D721Med (cell line): Measurements from ENCODE around the gene SMIM21.

Source experiments
- DNase-seq: peaks from one replicate; pipeline ENCODE4 v3.0.0; 2011; ENCODE audit warnings: low spot score; ENCODE audit not compliant: insufficient read length
- FAIRE-seq: peaks from 2 replicates; lab custom pipeline; 2011; peaks lifted over from hg19 to GRCh38; lab: Jason Lieb, UNC
- CTCF ChIP-seq: IDR thresholded peaks from 2 replicates; pipeline ENCODE4 v1.5.1; 2012; ENCODE audit warnings: mild to moderate bottlenecking, control low read depth; ENCODE audit not compliant: insufficient read depth; ENCODE audit errors: missing control alignments

SMIM21 gene

GRCh38 chr18:75467851-75468250 lies 40.3 kb upstream of the SMIM21 start:
- FAIRE-seq (no peak), DNase-seq (no peak)
- no peak for TF ChIP-seq CTCF

GRCh38 chr18:75467281-75467795 lies 39.8 kb upstream of the SMIM21 start:
- DNase-seq (no peak), FAIRE-seq (no peak)
- TF ChIP-seq CTCF: no peak

GRCh38 chr18:75464356-75464755 lies 36.9 kb upstream of the SMIM21 start:
- no peak for DNase-seq
- no peak for TF ChIP-seq CTCF
- FAIRE-seq: no peak

- FAIRE-seq (no peak), DNase-seq (no peak)
- TF ChIP-seq CTCF: no peak
These were observed 34.8 kb upstream of the SMIM21 start for GRCh38 chr18:75462178-75462832.

DNA sequence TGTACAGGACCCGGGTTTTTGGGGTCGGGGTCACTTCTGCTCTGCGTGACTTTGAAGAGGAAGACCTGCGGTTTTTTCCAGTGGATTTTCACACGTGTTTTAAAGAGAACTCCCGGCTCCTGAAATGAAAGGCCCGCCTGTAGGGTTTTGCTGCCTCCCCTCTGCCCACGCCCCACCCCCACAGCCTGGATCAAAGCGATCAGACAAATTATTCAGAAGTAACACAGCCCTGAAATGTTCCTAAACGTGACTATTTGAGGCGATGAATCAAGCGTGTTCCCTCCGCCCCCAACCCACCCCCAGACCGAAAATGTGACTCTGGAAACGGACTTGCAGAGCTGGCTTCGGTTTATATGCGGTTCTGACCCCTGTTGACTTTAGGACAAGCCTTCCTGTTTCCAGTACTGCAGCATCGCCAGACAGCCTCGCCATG lies 28.7 kb upstream of the SMIM21 start:
- TF ChIP-seq CTCF: no peak
- FAIRE-seq: no peak
- DNase-seq: no peak

- TF ChIP-seq CTCF: no peak
- FAIRE-seq: no peak
- DNase-seq: no peak
These were observed 28.0 kb upstream of the SMIM21 start for GRCh38 chr18:75455249-75456198.
